SJCRH30 (cell line): ENCODE measurements around the gene ZBTB32. TPM values are rescaled to one million over a fixed set of nuclear protein-coding genes. Genes with fewer than 3 reads are reported as not detected.

Experiments used
- DNase-seq, 2 experiments: peaks; one replicate each; pipeline ENCODE4 v3.0.0-alpha.2; 2015 to 2020
- H3K27ac ChIP-seq: fragments of 250-450 bp; sonication (Bioruptor Pico); 2 replicates; pipeline ENCODE4 v1.5.1; 2020; ENCODE audit warnings: mild to moderate bottlenecking, moderate library complexity
- H3K27me3 ChIP-seq: fragments of 250-450 bp; sonication (Bioruptor Pico); 2 replicates; pipeline ENCODE4 v1.5.1; 2020; ENCODE audit warnings: mild to moderate bottlenecking, moderate library complexity
- H3K36me3 ChIP-seq: fragments of 250-450 bp; sonication (Bioruptor Pico); 2 replicates; pipeline ENCODE4 v1.5.1; 2020; ENCODE audit warnings: mild to moderate bottlenecking, moderate library complexity
- H3K4me1 ChIP-seq: fragments of 250-450 bp; sonication (Bioruptor Pico); 2 replicates; pipeline ENCODE4 v1.5.1; 2020; ENCODE audit warnings: mild to moderate bottlenecking, moderate library complexity
- H3K4me3 ChIP-seq: fragments of 250-450 bp; sonication (Bioruptor Pico); 2 replicates; pipeline ENCODE4 v1.5.1; 2020; ENCODE audit warnings: mild to moderate bottlenecking, moderate library complexity
- H3K9me3 ChIP-seq: fragments of 250-450 bp; sonication (Bioruptor Pico); replicated peaks from 2 replicates; pipeline ENCODE4 v1.5.1; 2020; ENCODE audit warnings: mild to moderate bottlenecking, moderate library complexity
- total RNA-seq: library from RNA; depleted of rRNA; stranded (reverse); fragments of >200 nt; shearing (Covaris generic); gene quantifications from 2 replicates; pipeline ENCODE4 v1.2.3, GENCODE V29; 2014

ZBTB32 gene
- total RNA-seq, 1 experiment from 2014 or later, result not detected

- no peak overlapping the region for H3K4me3 ChIP-seq
- no peaks in the 10 kb centered on the region for H3K36me3 ChIP-seq
These were observed 9.1 kb downstream of the ZBTB32 start for GRCh38 chr19:35713506-35713850.

GRCh38 chr19:35713904-35714495 lies 9.6 kb downstream of the ZBTB32 start:
- Histone ChIP-seq H3K4me1 (peaks cover 7% of the 10 kb centered on the region; the same call in 1 of the 2 replicates), H3K36me3 (no peaks in the 10 kb centered on the region), H3K27me3 (no peaks in the 10 kb centered on the region; the same call in 1 of the 2 replicates), H3K27ac (no peak overlapping the region), H3K4me3 (no peak overlapping the region), H3K9me3 (no peaks in the 10 kb centered on the region)
- DNase-seq, result no peak

More at GRCh38 chr19:35713506-35713850, 9.1 kb downstream of the ZBTB32 start:
- no peak for DNase-seq
- peaks cover 4% of the 10 kb centered on the region; the same call in 1 of the 2 replicates for H3K4me1 ChIP-seq
- H3K9me3 ChIP-seq, result no peaks in the 10 kb centered on the region
- no peak overlapping the region for H3K27ac ChIP-seq
- no peaks in the 10 kb centered on the region; the same call in 1 of the 2 replicates for H3K27me3 ChIP-seq

GRCh38 chr19:35714601-35715354 lies 10.4 kb downstream of the ZBTB32 start:
- Histone ChIP-seq H3K4me3 (no peak overlapping the region), H3K27me3 (no peaks in the 10 kb centered on the region; the same call in 1 of the 2 replicates), H3K4me1 (peaks cover 9% of the 10 kb centered on the region; the same call in 1 of the 2 replicates), H3K36me3 (no peaks in the 10 kb centered on the region), H3K9me3 (no peaks in the 10 kb centered on the region), H3K27ac (no peak overlapping the region)
- DNase-seq, result no peak

GRCh38 chr19:35715355-35715809 lies 11.0 kb downstream of the ZBTB32 start:
- no peak for DNase-seq
- no peak overlapping the region for H3K27ac ChIP-seq
- H3K36me3 ChIP-seq, result no peaks in the 10 kb centered on the region

GRCh38 chr19:35715981-35716800 lies 11.8 kb downstream of the ZBTB32 start:
- H3K9me3 ChIP-seq, result no peaks in the 10 kb centered on the region
- peak overlapping the region; percentile 64 for H3K4me3 ChIP-seq
- peaks cover 9% of the 10 kb centered on the region; the same call in 1 of the 2 replicates for H3K4me1 ChIP-seq
- no peaks in the 10 kb centered on the region for H3K27me3 ChIP-seq
- 0 out of 2 replicates have a peak, but pooled peaks cover under 1% of the 10 kb centered on the region for H3K36me3 ChIP-seq
- peak overlapping the region; percentile 6; the same call in 1 of the 2 replicates for H3K27ac ChIP-seq
- peak; percentile 60 to 67 for DNase-seq

More at GRCh38 chr19:35715355-35715809, 11.0 kb downstream of the ZBTB32 start:
- no peak overlapping the region for H3K4me3 ChIP-seq
- no peaks in the 10 kb centered on the region for H3K9me3 ChIP-seq
- H3K27me3 ChIP-seq, result no peaks in the 10 kb centered on the region
- peaks cover 9% of the 10 kb centered on the region; the same call in 1 of the 2 replicates for H3K4me1 ChIP-seq

GRCh38 chr19:35716801-35717664 lies 12.7 kb downstream of the ZBTB32 start:
- Histone ChIP-seq H3K27ac (peak overlapping the region; percentile 47), H3K4me1 (peaks cover 9% of the 10 kb centered on the region; the same call in 1 of the 2 replicates), H3K27me3 (no peaks in the 10 kb centered on the region), H3K36me3 (peaks cover 6% of the 10 kb centered on the region), H3K9me3 (no peaks in the 10 kb centered on the region), H3K4me3 (peak overlapping the region; percentile 64)
- DNase-seq, result peak; percentile 97

- DNase-seq, result no peak
- Histone ChIP-seq H3K9me3 (no peaks in the 10 kb centered on the region), H3K4me3 (peak within 1 kb of the TSS; percentile 68), H3K36me3 (peaks cover 11% of the 10 kb centered on the region), H3K4me1 (peaks cover 9% of the 10 kb centered on the region; the same call in 1 of the 2 replicates), H3K27ac (peak within 1 kb of the TSS; percentile 47), H3K27me3 (no peaks in the 10 kb centered on the region)
These were observed 13.4 kb downstream of the ZBTB32 start, which contains the start of gene KMT2B for GRCh38 chr19:35717665-35718344. KMT2B (plus strand) TSS chr19:35718003; CDS start chr19:35718019, 16 bp downstream.

GRCh38 chr19:35718345-35719041 lies 14.1 kb downstream of the ZBTB32 start:
- Histone ChIP-seq H3K27ac (peak overlapping the region; percentile 14; the same call in 1 of the 2 replicates), H3K27me3 (no peaks in the 10 kb centered on the region), H3K4me1 (peaks cover 9% of the 10 kb centered on the region; the same call in 1 of the 2 replicates), H3K4me3 (peak overlapping the region; percentile 68), H3K9me3 (no peaks in the 10 kb centered on the region), H3K36me3 (peaks cover 18% of the 10 kb centered on the region)
- DNase-seq, result peak; percentile 52 to 56

GRCh38 chr19:35719402-35720162 lies 15.2 kb downstream of the ZBTB32 start:
- Histone ChIP-seq H3K4me3 (peak overlapping the region; percentile 68; the same call in 1 of the 2 replicates), H3K27ac (no peak overlapping the region), H3K4me1 (peaks cover 9% of the 10 kb centered on the region; the same call in 1 of the 2 replicates), H3K27me3 (no peaks in the 10 kb centered on the region), H3K9me3 (no peaks in the 10 kb centered on the region), H3K36me3 (peaks cover 29% of the 10 kb centered on the region)
- no peak for DNase-seq

GRCh38 chr19:35720163-35720524 lies 15.8 kb downstream of the ZBTB32 start:
- H3K9me3 ChIP-seq, result no peaks in the 10 kb centered on the region
- no peak overlapping the region for H3K4me3 ChIP-seq
- H3K4me1 ChIP-seq, result peaks cover 9% of the 10 kb centered on the region; the same call in 1 of the 2 replicates
- no peaks in the 10 kb centered on the region for H3K27me3 ChIP-seq
- H3K27ac ChIP-seq, result no peak overlapping the region
- no peak for DNase-seq
- peaks cover 33% of the 10 kb centered on the region for H3K36me3 ChIP-seq

GRCh38 chr19:35720648-35721047 lies 16.3 kb downstream of the ZBTB32 start:
- H3K27me3 ChIP-seq, result no peaks in the 10 kb centered on the region
- no peaks in the 10 kb centered on the region for H3K9me3 ChIP-seq
- DNase-seq, result no peak
- H3K4me3 ChIP-seq, result no peak overlapping the region
- peaks cover 9% of the 10 kb centered on the region; the same call in 1 of the 2 replicates for H3K4me1 ChIP-seq
- H3K27ac ChIP-seq, result no peak overlapping the region
- H3K36me3 ChIP-seq, result peaks cover 39% of the 10 kb centered on the region

GRCh38 chr19:35721374-35721773 lies 17.0 kb downstream of the ZBTB32 start:
- H3K36me3 ChIP-seq, result peaks cover 46% of the 10 kb centered on the region
- no peaks in the 10 kb centered on the region for H3K9me3 ChIP-seq
- H3K27ac ChIP-seq, result no peak overlapping the region
- H3K27me3 ChIP-seq, result no peaks in the 10 kb centered on the region
- no peak for DNase-seq
- no peak overlapping the region for H3K4me3 ChIP-seq
- peaks cover 5% of the 10 kb centered on the region; the same call in 1 of the 2 replicates for H3K4me1 ChIP-seq
